ENCODE results near the gene IER5L.

IER5L gene

GRCh38 chr9:129161534-129161837 is 16.6 kb downstream of the IER5L start:
- no peak overlapping the region for H2AK5ac ChIP-seq (ENCODE audit: low read length, severe bottlenecking)
- H2BK120ac ChIP-seq (ENCODE audit: low read depth, low read length): no peak overlapping the region
- H3K27me3 ChIP-seq (ENCODE audit: control insufficient read depth in 1 of 2, insufficient read depth in 1 of 2, low read length in 2 of 2): no peaks in the 10 kb centered on the region
- no peak overlapping the region for H3K4ac ChIP-seq (ENCODE audit: low read depth in 1 of 2, low read length in 2 of 2)
- H3K14ac ChIP-seq (ENCODE audit: low read length in 2 of 2): no peak overlapping the region
- H3K79me1 ChIP-seq (replicated peaks; ENCODE audit: low read length, poor library complexity, severe bottlenecking): peaks cover 1% of the 10 kb centered on the region
- no peak overlapping the region for H3K4me2 ChIP-seq (ENCODE audit: low read length, poor library complexity, severe bottlenecking)
- no peak overlapping the region for H3K23ac ChIP-seq (ENCODE audit: low read length in 2 of 2)
- H3K27ac ChIP-seq (ENCODE audit: low read length, poor library complexity, severe bottlenecking): no peak overlapping the region
- H4K91ac ChIP-seq (ENCODE audit: low read length): no peak overlapping the region
- H2BK12ac ChIP-seq (ENCODE audit: low read length in 2 of 2): no peak overlapping the region
- H3K9ac ChIP-seq (ENCODE audit: low read length): peak overlapping the region; percentile 66
- H3K4me1 ChIP-seq (ENCODE audit: control insufficient read depth, insufficient read depth, low read depth, low read length): peaks cover 6% of the 10 kb centered on the region
- peak overlapping the region in 1 of 2 experiments; percentile 65 for H3K4me3 ChIP-seq (ENCODE audit: insufficient read depth in 1 of 2, low read depth in 1 of 2, low read length in 2 of 2)
- no peak overlapping the region for H2BK5ac ChIP-seq (ENCODE audit: low read depth, low read length, poor library complexity, severe bottlenecking)
- no peak overlapping the region for H3K18ac ChIP-seq (ENCODE audit: low read depth in 1 of 2, low read length in 2 of 2)
- no peak overlapping the region for H4K8ac ChIP-seq (ENCODE audit: low read length)
- DNase-seq: no peak
- no peak overlapping the region for H2BK15ac ChIP-seq (ENCODE audit: low read depth, poor library complexity, severe bottlenecking)
- no peak overlapping the region for H2AFZ ChIP-seq (ENCODE audit: low read depth, low read length)
- H3K9me3 ChIP-seq (ENCODE audit: control insufficient read depth, low read length): no peaks in the 10 kb centered on the region
- 95% methylated on average over 9 of the region's 9 CpGs for WGBS
- peaks cover 0 to 50% of the 10 kb centered on the region in 2 experiments for H3K36me3 ChIP-seq (ENCODE audit: control insufficient read depth in 1 of 2, insufficient read depth in 2 of 2, low read depth in 1 of 2, low read length in 2 of 2)

GRCh38 chr9:129160712-129161533 is 17.1 kb downstream of the IER5L start:
- Histone ChIP-seq H3K9me3 (ENCODE audit: control insufficient read depth, low read length) (no peaks in the 10 kb centered on the region), H3K27ac (ENCODE audit: low read length, poor library complexity, severe bottlenecking) (no peak overlapping the region), H3K79me1 (replicated peaks; ENCODE audit: low read length, poor library complexity, severe bottlenecking) (peaks cover 1% of the 10 kb centered on the region), H2BK5ac (ENCODE audit: low read depth, low read length, poor library complexity, severe bottlenecking) (no peak overlapping the region), H2BK15ac (ENCODE audit: low read depth, poor library complexity, severe bottlenecking) (no peak overlapping the region), H2BK12ac (ENCODE audit: low read length in 2 of 2) (peak overlapping the region in 1 of 2 experiments; percentile 49), H3K4me1 (ENCODE audit: control insufficient read depth, insufficient read depth, low read depth, low read length) (peaks cover 6% of the 10 kb centered on the region), H3K4ac (ENCODE audit: low read depth in 1 of 2, low read length in 2 of 2) (no peak overlapping the region), H2AFZ (ENCODE audit: low read depth, low read length) (no peak overlapping the region), H4K8ac (ENCODE audit: low read length) (no peak overlapping the region), H3K36me3 (ENCODE audit: control insufficient read depth in 1 of 2, insufficient read depth in 2 of 2, low read depth in 1 of 2, low read length in 2 of 2) (peaks cover 2 to 55% of the 10 kb centered on the region in 2 experiments), H3K23ac (ENCODE audit: low read length in 2 of 2) (no peak overlapping the region), H3K9ac (ENCODE audit: low read length) (peak overlapping the region; percentile 66), H2AK5ac (ENCODE audit: low read length, severe bottlenecking) (no peak overlapping the region), H2BK120ac (ENCODE audit: low read depth, low read length) (no peak overlapping the region), H3K18ac (ENCODE audit: low read depth in 1 of 2, low read length in 2 of 2) (no peak overlapping the region), H3K27me3 (ENCODE audit: control insufficient read depth in 1 of 2, insufficient read depth in 1 of 2, low read length in 2 of 2) (no peaks in the 10 kb centered on the region), H3K4me2 (ENCODE audit: low read length, poor library complexity, severe bottlenecking) (no peak overlapping the region), H4K91ac (ENCODE audit: low read length) (peak overlapping the region; percentile 59), H3K14ac (ENCODE audit: low read length in 2 of 2) (no peak overlapping the region), H3K4me3 (ENCODE audit: insufficient read depth in 1 of 2, low read depth in 1 of 2, low read length in 2 of 2) (peak overlapping the region in 1 of 2 experiments; percentile 65)
- peak; percentile 85 for DNase-seq
- WGBS: 76% methylated on average over 8 of the region's 10 CpGs

- Histone ChIP-seq H4K91ac (ENCODE audit: low read length) (no peak overlapping the region), H3K27ac (ENCODE audit: low read length, poor library complexity, severe bottlenecking) (no peak overlapping the region), H2BK12ac (ENCODE audit: low read length in 2 of 2) (no peak overlapping the region), H3K4me3 (ENCODE audit: insufficient read depth in 1 of 2, low read depth in 1 of 2, low read length in 2 of 2) (no peak overlapping the region), H3K14ac (ENCODE audit: low read length in 2 of 2) (no peak overlapping the region), H3K27me3 (ENCODE audit: control insufficient read depth in 1 of 2, insufficient read depth in 1 of 2, low read length in 2 of 2) (no peaks in the 10 kb centered on the region), H3K36me3 (ENCODE audit: control insufficient read depth in 1 of 2, insufficient read depth in 2 of 2, low read depth in 1 of 2, low read length in 2 of 2) (peaks cover 29 to 74% of the 10 kb centered on the region in 2 experiments), H2BK120ac (ENCODE audit: low read depth, low read length) (no peak overlapping the region), H2BK15ac (ENCODE audit: low read depth, poor library complexity, severe bottlenecking) (no peak overlapping the region), H3K9ac (ENCODE audit: low read length) (no peak overlapping the region), H3K18ac (ENCODE audit: low read depth in 1 of 2, low read length in 2 of 2) (no peak overlapping the region), H3K9me3 (ENCODE audit: control insufficient read depth, low read length) (no peaks in the 10 kb centered on the region), H3K4me1 (ENCODE audit: control insufficient read depth, insufficient read depth, low read depth, low read length) (peaks cover 3% of the 10 kb centered on the region), H3K4me2 (ENCODE audit: low read length, poor library complexity, severe bottlenecking) (no peak overlapping the region), H3K4ac (ENCODE audit: low read depth in 1 of 2, low read length in 2 of 2) (no peak overlapping the region), H2AFZ (ENCODE audit: low read depth, low read length) (no peak overlapping the region), H3K79me1 (replicated peaks; ENCODE audit: low read length, poor library complexity, severe bottlenecking) (peaks cover 18% of the 10 kb centered on the region), H4K8ac (ENCODE audit: low read length) (no peak overlapping the region), H2BK5ac (ENCODE audit: low read depth, low read length, poor library complexity, severe bottlenecking) (no peak overlapping the region), H3K23ac (ENCODE audit: low read length in 2 of 2) (no peak overlapping the region), H2AK5ac (ENCODE audit: low read length, severe bottlenecking) (no peak overlapping the region)
- 96% methylated on average over 10 of the region's 10 CpGs for WGBS
- no peak for DNase-seq
Measured at GRCh38 chr9:129156163-129156562, 21.9 kb downstream of the IER5L start.

- no peak overlapping the region for H3K14ac ChIP-seq (ENCODE audit: low read length in 2 of 2)
- H3K27me3 ChIP-seq (ENCODE audit: control insufficient read depth in 1 of 2, insufficient read depth in 1 of 2, low read length in 2 of 2): no peaks in the 10 kb centered on the region
- H3K36me3 ChIP-seq (ENCODE audit: control insufficient read depth in 1 of 2, insufficient read depth in 2 of 2, low read depth in 1 of 2, low read length in 2 of 2): peaks cover 31 to 82% of the 10 kb centered on the region in 2 experiments
- H3K4ac ChIP-seq (ENCODE audit: low read depth in 1 of 2, low read length in 2 of 2): no peak overlapping the region
- H3K4me2 ChIP-seq (ENCODE audit: low read length, poor library complexity, severe bottlenecking): no peak overlapping the region
- H3K4me1 ChIP-seq (ENCODE audit: control insufficient read depth, insufficient read depth, low read depth, low read length): peaks cover 3% of the 10 kb centered on the region
- no peak overlapping the region for H2BK120ac ChIP-seq (ENCODE audit: low read depth, low read length)
- H2AFZ ChIP-seq (ENCODE audit: low read depth, low read length): no peak overlapping the region
- H4K91ac ChIP-seq (ENCODE audit: low read length): no peak overlapping the region
- H2BK12ac ChIP-seq (ENCODE audit: low read length in 2 of 2): no peak overlapping the region
- no peak overlapping the region for H2AK5ac ChIP-seq (ENCODE audit: low read length, severe bottlenecking)
- no peak overlapping the region for H4K8ac ChIP-seq (ENCODE audit: low read length)
- no peak overlapping the region for H3K4me3 ChIP-seq (ENCODE audit: insufficient read depth in 1 of 2, low read depth in 1 of 2, low read length in 2 of 2)
- H3K9me3 ChIP-seq (ENCODE audit: control insufficient read depth, low read length): no peaks in the 10 kb centered on the region
- DNase-seq: no peak
- no peak overlapping the region for H3K23ac ChIP-seq (ENCODE audit: low read length in 2 of 2)
- no peak overlapping the region for H3K27ac ChIP-seq (ENCODE audit: low read length, poor library complexity, severe bottlenecking)
- H3K9ac ChIP-seq (ENCODE audit: low read length): no peak overlapping the region
- peaks cover 25% of the 10 kb centered on the region for H3K79me1 ChIP-seq (replicated peaks; ENCODE audit: low read length, poor library complexity, severe bottlenecking)
- 97% methylated on average over 16 of the region's 16 CpGs for WGBS
- no peak overlapping the region for H2BK5ac ChIP-seq (ENCODE audit: low read depth, low read length, poor library complexity, severe bottlenecking)
- H2BK15ac ChIP-seq (ENCODE audit: low read depth, poor library complexity, severe bottlenecking): no peak overlapping the region
- H3K18ac ChIP-seq (ENCODE audit: low read depth in 1 of 2, low read length in 2 of 2): no peak overlapping the region
Measured at GRCh38 chr9:129154866-129155477, 23.1 kb downstream of the IER5L start.

Measured in mesenchymal stem cell (in vitro differentiated cells and primary cell).